ENCODE data around the gene CYP11A1.

DNA sequence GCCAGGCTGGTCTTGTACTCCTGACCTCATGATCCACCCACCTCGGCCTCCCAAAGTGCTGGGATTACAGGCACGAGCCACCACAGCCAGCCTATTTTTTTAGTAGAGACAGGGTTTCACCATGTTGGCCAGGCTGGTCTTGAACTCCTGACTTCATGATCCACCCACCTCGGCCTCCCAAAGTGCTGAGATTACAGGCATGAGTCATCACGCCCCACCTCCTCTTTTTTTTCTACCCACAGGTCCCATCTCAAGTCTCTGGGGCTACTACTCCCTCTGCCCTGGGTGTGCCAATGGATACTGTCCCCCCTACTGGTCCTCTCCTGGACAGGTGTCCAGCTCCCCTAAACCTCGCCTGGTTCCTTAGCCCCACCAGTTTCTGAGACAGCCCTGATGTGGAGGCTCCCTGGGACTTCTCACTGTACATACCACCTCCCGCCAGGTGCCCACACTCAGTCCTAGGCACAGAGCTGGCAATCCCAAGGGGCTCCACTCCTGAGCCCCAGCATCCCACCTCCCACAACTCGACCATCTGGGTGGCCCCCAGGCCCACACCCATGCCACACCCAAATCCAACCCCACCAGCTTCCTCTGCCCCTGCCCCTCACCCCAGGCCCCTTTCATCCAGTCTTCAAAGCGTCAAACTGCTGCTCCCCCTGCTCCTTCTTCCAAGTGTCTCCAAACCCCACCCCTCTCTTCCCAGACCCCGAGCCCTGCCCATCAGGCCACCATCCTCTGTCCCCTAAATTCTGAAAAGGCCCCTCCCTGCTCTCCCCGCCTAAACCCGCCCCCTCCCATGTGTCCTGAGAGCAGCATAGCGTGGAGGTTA, 13.1 kb upstream of the CYP11A1 start:
- TF ChIP-seq, protein P1, sequence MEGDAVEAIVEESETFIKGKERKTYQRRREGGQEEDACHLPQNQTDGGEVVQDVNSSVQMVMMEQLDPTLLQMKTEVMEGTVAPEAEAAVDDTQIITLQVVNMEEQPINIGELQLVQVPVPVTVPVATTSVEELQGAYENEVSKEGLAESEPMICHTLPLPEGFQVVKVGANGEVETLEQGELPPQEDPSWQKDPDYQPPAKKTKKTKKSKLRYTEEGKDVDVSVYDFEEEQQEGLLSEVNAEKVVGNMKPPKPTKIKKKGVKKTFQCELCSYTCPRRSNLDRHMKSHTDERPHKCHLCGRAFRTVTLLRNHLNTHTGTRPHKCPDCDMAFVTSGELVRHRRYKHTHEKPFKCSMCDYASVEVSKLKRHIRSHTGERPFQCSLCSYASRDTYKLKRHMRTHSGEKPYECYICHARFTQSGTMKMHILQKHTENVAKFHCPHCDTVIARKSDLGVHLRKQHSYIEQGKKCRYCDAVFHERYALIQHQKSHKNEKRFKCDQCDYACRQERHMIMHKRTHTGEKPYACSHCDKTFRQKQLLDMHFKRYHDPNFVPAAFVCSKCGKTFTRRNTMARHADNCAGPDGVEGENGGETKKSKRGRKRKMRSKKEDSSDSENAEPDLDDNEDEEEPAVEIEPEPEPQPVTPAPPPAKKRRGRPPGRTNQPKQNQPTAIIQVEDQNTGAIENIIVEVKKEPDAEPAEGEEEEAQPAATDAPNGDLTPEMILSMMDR (IDR thresholded peaks at IDR 0.05): no peak
- TF ChIP-seq POLR2A (IDR thresholded peaks at IDR 0.05) (no peak), POLR2AphosphoS5 (IDR thresholded peaks at IDR 0.05) (no peak)

Measured in suprapubic skin (tissue), 4 donors.